CD4-positive, alpha-beta T cell (primary cell): ENCODE data around the gene ISM2. TPM values are rescaled to one million over a fixed set of nuclear protein-coding genes. Genes with fewer than 3 reads are reported as not detected.

ENCODE experiments used
- ATAC-seq: fragments of 200-7000 bp; cut with Tn5 transposase; one replicate; pipeline ENCODE4 v1.10.0; 2022; ENCODE audit warnings: mild to moderate bottlenecking; ENCODE audit not compliant: poor library complexity
- CTCF ChIA-PET: fragments of 350-600 bp; sonication (Branson Sonifier 250); formaldehyde crosslinking; loops from one replicate; lab custom pipeline; 2021; ENCODE audit warnings: antibody characterized with exemption, inconsistent platforms; lab: Charles Lee
- POLR2A ChIA-PET: fragments of 350-600 bp; sonication (Branson Sonifier 250); formaldehyde crosslinking; loops from one replicate; lab custom pipeline; 2021; ENCODE audit warnings: antibody characterized with exemption, inconsistent platforms; lab: Charles Lee
- DNase-seq, 14 experiments: peaks; one replicate each; pipeline ENCODE4 v3.0.0-alpha.2; 2013 to 2020; ENCODE audit warnings: mixed read lengths in 2 of 14
- H3K27ac ChIP-seq, 2 donors: one replicate each; pipeline versions ENCODE4 v1.5.1 to v1.7.0; 2013; ENCODE audit warnings: low read length in 2 of 2, low read depth in 1 of 2, mild to moderate bottlenecking in 1 of 2
- H3K27me3 ChIP-seq, 2 experiments: 1 replicate in 1 of 2; 2 replicates in 1 of 2; pipeline versions ENCODE4 v1.6.1 to v1.7.0; 2013; ENCODE audit warnings: low read length in 2 of 2, control low read depth in 1 of 2, mild to moderate bottlenecking in 1 of 2, moderate library complexity in 1 of 2; ENCODE audit not compliant: insufficient read depth in 2 of 2, control insufficient read depth in 1 of 2
- H3K36me3 ChIP-seq: one replicate; pipeline ENCODE4 v1.6.1; 2013; ENCODE audit warnings: low read length, control low read depth; ENCODE audit not compliant: insufficient read depth
- H3K4me1 ChIP-seq: one replicate; pipeline ENCODE4 v1.6.1; 2013; ENCODE audit warnings: low read length, control low read depth; ENCODE audit not compliant: insufficient read depth
- H3K4me3 ChIP-seq: one replicate; pipeline ENCODE4 v1.5.1; 2013; ENCODE audit warnings: mild to moderate bottlenecking, low read length, moderate library complexity
- H3K9me3 ChIP-seq, 2 experiments: 1 replicate in 1 of 2; 2 replicates in 1 of 2; pipeline versions ENCODE4 v1.6.1 to v1.7.0; 2013; ENCODE audit warnings: low read length in 2 of 2, mild to moderate bottlenecking in 2 of 2, control low read depth in 1 of 2, moderate library complexity in 1 of 2; ENCODE audit not compliant: control insufficient read depth in 1 of 2, insufficient read depth in 1 of 2
- H3K27ac Mint-ChIP-seq: one replicate; pipeline ENCODE4 v1.8.0; 2020; ENCODE audit warnings: mixed read lengths
- H3K27me3 Mint-ChIP-seq: one replicate; pipeline ENCODE4 v1.8.0; 2021; ENCODE audit warnings: mixed read lengths
- H3K36me3 Mint-ChIP-seq: one replicate; pipeline ENCODE4 v1.8.0; 2021; ENCODE audit warnings: low read depth, mixed read lengths
- H3K4me1 Mint-ChIP-seq: one replicate; pipeline ENCODE4 v1.8.0; 2021; ENCODE audit warnings: low read depth, mixed read lengths
- H3K4me3 Mint-ChIP-seq: one replicate; pipeline ENCODE4 v1.8.0; 2020; ENCODE audit warnings: mild to moderate bottlenecking, mixed read lengths
- H3K9me3 Mint-ChIP-seq: one replicate; pipeline ENCODE4 v1.8.0; 2020; ENCODE audit warnings: mixed read lengths
- CTCF ChIP-seq: fragments of 200-600 bp; IDR thresholded peaks from one replicate; pipeline ENCODE4 v1.8.0; 2022; ENCODE audit warnings: antibody characterized with exemption, mild to moderate bottlenecking
- intact Hi-C, 2 experiments: fragments of 100-400 bp; cut with DNase I in 1 of 2; cut with micrococcal nuclease in 1 of 2; formaldehyde crosslinking; loops; one replicate each; pipeline versions ENCODE4 v1.15.1 to v1.9.0; 2023 to 2025; cut with DNase I, micrococcal nuclease
- total RNA-seq, 174 experiments: library from RNA in 2 of 174; stranded (reverse) in 2 of 174; gene quantifications; one replicate each; pipeline ENCODE4 v1.2.3 and lab custom pipeline; 2021 to 2026

Gene ISM2
- total RNA-seq, 2 experiments from 2014 or later: not detected

GRCh38 chr14:77478796-77479195 lies 19.8 kb downstream of the ISM2 start:
- Mint-ChIP-seq H3K4me3 (no peak overlapping the region), H3K9me3 (no peaks in the 10 kb centered on the region), H3K27ac (no peak overlapping the region), H3K27me3 (no peaks in the 10 kb centered on the region), H3K4me1 (no peaks in the 10 kb centered on the region), H3K36me3 (no peaks in the 10 kb centered on the region)
- H3K27ac ChIP-seq: no peak overlapping the region
- no peaks in the 10 kb centered on the region for H3K27me3 ChIP-seq
- no peaks in the 10 kb centered on the region for H3K9me3 ChIP-seq
- ChIA-PET CTCF (no interaction called here), POLR2A (no interaction called here)
- TF ChIP-seq CTCF: no peak
- H3K4me3 ChIP-seq: no peak overlapping the region
- intact Hi-C loops: no loop called here
- no peak for DNase-seq
- no peak for ATAC-seq
- no peaks in the 10 kb centered on the region for H3K4me1 ChIP-seq
- no peaks in the 10 kb centered on the region for H3K36me3 ChIP-seq

GRCh38 chr14:77478029-77478428 lies 20.6 kb downstream of the ISM2 start:
- intact Hi-C loops: no loop called here
- POLR2A ChIA-PET: no interaction called here
- H3K4me3 ChIP-seq: no peak overlapping the region
- no peaks in the 10 kb centered on the region for H3K9me3 ChIP-seq
- Mint-ChIP-seq H3K4me3 (no peak overlapping the region), H3K36me3 (no peaks in the 10 kb centered on the region), H3K9me3 (no peaks in the 10 kb centered on the region), H3K4me1 (no peaks in the 10 kb centered on the region), H3K27me3 (no peaks in the 10 kb centered on the region), H3K27ac (no peak overlapping the region)
- H3K4me1 ChIP-seq: no peaks in the 10 kb centered on the region
- H3K27me3 ChIP-seq: no peaks in the 10 kb centered on the region
- CTCF ChIA-PET: no interaction called here
- no peak for DNase-seq
- TF ChIP-seq CTCF: no peak
- no peak overlapping the region for H3K27ac ChIP-seq
- no peaks in the 10 kb centered on the region for H3K36me3 ChIP-seq
- ATAC-seq: no peak

- Mint-ChIP-seq H3K4me1 (no peaks in the 10 kb centered on the region), H3K27me3 (no peaks in the 10 kb centered on the region), H3K4me3 (no peak overlapping the region), H3K27ac (no peak overlapping the region), H3K36me3 (no peaks in the 10 kb centered on the region), H3K9me3 (no peaks in the 10 kb centered on the region)
- Histone ChIP-seq H3K27ac (no peak overlapping the region), H3K9me3 (no peaks in the 10 kb centered on the region), H3K27me3 (no peaks in the 10 kb centered on the region), H3K4me1 (no peaks in the 10 kb centered on the region), H3K36me3 (no peaks in the 10 kb centered on the region), H3K4me3 (no peak overlapping the region)
- CTCF ChIA-PET: no interaction called here
- POLR2A ChIA-PET: no interaction called here
- DNase-seq (no peak), ATAC-seq (no peak)
- TF ChIP-seq CTCF: no peak
- intact Hi-C loops: no loop called here
These were observed 23.0 kb downstream of the ISM2 start for GRCh38 chr14:77475432-77476115.
